HCT116 (cell line): ENCODE results near the gene PRKCA. TPM values are rescaled to one million over a fixed set of nuclear protein-coding genes. Genes with fewer than 3 reads are reported as not detected.

ENCODE experiments used
- ATAC-seq: fragments of 200-7000 bp; cut with Tn5 transposase; 2 replicates; pipeline ENCODE4 v1.9.1; 2020; ENCODE audit warnings: mild to moderate bottlenecking, moderate library complexity
- BruUV-seq: library from RNA; stranded (reverse); fragments of 400-500 nt; replicated peaks from 2 replicates; lab custom pipeline; 2021; lab: Mats Ljungman, UMichigan
- CTCF ChIA-PET: fragments of 300-600 bp; sonication (Branson Sonifier 250); formaldehyde crosslinking; loops from one replicate; lab custom pipeline; 2021; ENCODE audit warnings: antibody characterized with exemption; lab: Charles Lee
- POLR2A ChIA-PET: fragments of 300-600, 350-600 bp; sonication (Branson Sonifier 250); formaldehyde crosslinking; loops from one replicate; lab custom pipeline; 2021; ENCODE audit warnings: antibody characterized with exemption; lab: Charles Lee
- RAD21 ChIA-PET, 2 experiments: fragments of 300-600 bp; sonication (Branson Sonifier 250); formaldehyde crosslinking; loops; one replicate each; lab custom pipeline; 2023; ENCODE audit warnings: low total read pairs in 2 of 2; ENCODE audit not compliant: uncharacterized antibody in 2 of 2, unreplicated experiment in 2 of 2, low non-redundant PET in 1 of 2; lab: Charles Lee
- DNase-seq: peaks from one replicate; pipeline ENCODE4 v3.0.0-alpha.2; 2010; ENCODE audit warnings: low read depth, low spot score
- H2AFZ ChIP-seq: fragments of 200-600 bp; shearing (Covaris generic), sonication (generic); 2 replicates; pipeline ENCODE4 v1.6.1; 2017; ENCODE audit warnings: low read depth, mixed run types, mixed read lengths, antibody characterized with exemption, low read length; ENCODE audit not compliant: poor library complexity, severe bottlenecking
- H3K27ac ChIP-seq: 2 replicates; pipeline ENCODE4 v1.5.1; 2012; ENCODE audit warnings: low read depth, low read length
- H3K27me3 ChIP-seq: fragments of 200-600 bp; sonication (generic); 2 replicates; pipeline ENCODE4 v1.6.1; 2016; ENCODE audit warnings: mixed run types, low read length, mixed read lengths; ENCODE audit not compliant: insufficient read depth
- H3K36me3 ChIP-seq, 2 experiments: fragments of 200-500 bp in 1 of 2; fragments of 200-600 bp in 1 of 2; sonication (Bioruptor generic) in 1 of 2; sonication (generic) in 1 of 2; 2 replicates each; pipeline versions ENCODE4 v1.5.1 to v1.6.1; 2014 to 2016; ENCODE audit warnings: low read length in 2 of 2, inconsistent platforms in 1 of 2, mixed read lengths in 1 of 2, mixed run types in 1 of 2; ENCODE audit not compliant: insufficient read depth in 2 of 2, control insufficient read depth in 1 of 2
- H3K4me1 ChIP-seq, 2 experiments: fragments of 200-600 bp in 1 of 2; sonication (generic) in 1 of 2; 2 replicates each; pipeline versions ENCODE4 v1.5.1 to v1.6.1; 2012 to 2017; ENCODE audit warnings: low read length in 2 of 2, inconsistent platforms in 1 of 2, mild to moderate bottlenecking in 1 of 2, mixed read lengths in 1 of 2, mixed run types in 1 of 2, moderate library complexity in 1 of 2; ENCODE audit not compliant: insufficient read depth in 2 of 2, control insufficient read depth in 1 of 2
- H3K4me2 ChIP-seq: fragments of 200-600 bp; sonication (generic); 2 replicates; pipeline ENCODE4 v1.6.1; 2017; ENCODE audit warnings: mixed run types, low read length, mixed read lengths
- H3K4me3 ChIP-seq, 2 experiments: fragments of 200-600 bp in 1 of 2; sonication (generic) in 1 of 2; replicated peaks in 1 of 2; 2 replicates each; pipeline ENCODE4 v1.5.1; 2011 to 2016; ENCODE audit warnings: low read length in 2 of 2, control low read depth in 1 of 2, low read depth in 1 of 2, mild to moderate bottlenecking in 1 of 2, mixed read lengths in 1 of 2, mixed run types in 1 of 2
- H3K79me2 ChIP-seq: fragments of 200-600 bp; sonication (generic); 2 replicates; pipeline ENCODE4 v1.6.1; 2017; ENCODE audit warnings: mild to moderate bottlenecking, mixed run types, low read length, moderate library complexity, mixed read lengths; ENCODE audit not compliant: insufficient read depth
- H3K9ac ChIP-seq: fragments of 200-600 bp; sonication (generic); 2 replicates; pipeline ENCODE4 v1.6.1; 2016; ENCODE audit warnings: low read length, mixed read lengths
- H3K9me2 ChIP-seq: fragments of 200-600 bp; sonication (generic), shearing (Covaris generic); 2 replicates; pipeline ENCODE4 v1.6.1; 2017; ENCODE audit warnings: mixed run types, mild to moderate bottlenecking, moderate library complexity; ENCODE audit not compliant: insufficient read depth
- H3K9me3 ChIP-seq, 2 experiments: fragments of 200-500 bp in 1 of 2; fragments of 200-600 bp in 1 of 2; sonication (Bioruptor generic) in 1 of 2; sonication (generic) in 1 of 2; 2 replicates each; pipeline ENCODE4 v1.6.1; 2014 to 2017; ENCODE audit warnings: low read length in 2 of 2, mixed read lengths in 2 of 2, inconsistent platforms in 1 of 2, low read depth in 1 of 2, mild to moderate bottlenecking in 1 of 2, mixed run types in 1 of 2, moderate library complexity in 1 of 2; ENCODE audit not compliant: control insufficient read depth in 1 of 2, insufficient read depth in 1 of 2
- H4K20me1 ChIP-seq: fragments of 200-600 bp; sonication (generic), shearing (Covaris generic); 2 replicates; pipeline ENCODE4 v1.6.1; 2017; ENCODE audit warnings: mixed run types, mild to moderate bottlenecking, moderate library complexity; ENCODE audit not compliant: insufficient read depth
- CBX3 ChIP-seq: IDR thresholded peaks from 2 replicates; pipeline ENCODE4 v1.6.1; 2012; ENCODE audit warnings: low read depth
- CEBPB ChIP-seq: IDR thresholded peaks from 2 replicates; pipeline ENCODE4 v1.6.1; 2012; ENCODE audit warnings: low read depth
- EGR1 ChIP-seq: IDR thresholded peaks from 2 replicates; pipeline ENCODE4 v1.6.1; 2012; ENCODE audit warnings: low read depth
- ELF1 ChIP-seq: IDR thresholded peaks from 2 replicates; pipeline ENCODE4 v1.6.1; 2012; ENCODE audit warnings: low read depth, borderline replicate concordance
- EZH2 ChIP-seq: fragments of 200-600 bp; sonication (generic); IDR thresholded peaks from 2 replicates; pipeline ENCODE4 v1.6.1; 2017; ENCODE audit warnings: antibody characterized with exemption, mixed run types
- EZH2phosphoT487 ChIP-seq: fragments of 200-600 bp; IDR thresholded peaks from 2 replicates; pipeline ENCODE4 v1.6.1; 2018; ENCODE audit warnings: antibody characterized with exemption, borderline replicate concordance
- FOSL1 ChIP-seq: IDR thresholded peaks from 2 replicates; pipeline ENCODE4 v1.6.1; 2012; ENCODE audit warnings: low read depth
- JUND ChIP-seq: IDR thresholded peaks from 2 replicates; pipeline ENCODE4 v1.6.1; 2012
- RAD21 ChIP-seq: IDR thresholded peaks from 2 replicates; pipeline ENCODE4 v1.6.1; 2012; ENCODE audit warnings: low read depth, mild to moderate bottlenecking
- SP1 ChIP-seq: IDR thresholded peaks from 2 replicates; pipeline ENCODE4 v1.6.1; 2012; ENCODE audit warnings: low read depth
- TCF7L2 ChIP-seq: IDR thresholded peaks from 2 replicates; pipeline ENCODE4 v1.7.0; 2011; ENCODE audit warnings: borderline replicate concordance, inconsistent platforms; ENCODE audit not compliant: insufficient read depth, insufficient read length; ENCODE audit errors: extremely low read depth
- ZFX ChIP-seq: fragments of 450-650 bp; IDR thresholded peaks from 2 replicates; pipeline ENCODE4 v1.6.1; 2017
- ZNF274 ChIP-seq: fragments of 200-500 bp; sonication (Bioruptor generic); IDR thresholded peaks from 2 replicates; pipeline ENCODE4 v1.6.1; 2014; ENCODE audit warnings: mild to moderate bottlenecking, low read depth, low read length, inconsistent platforms
- intact Hi-C: fragments of 100-400 bp; cut with micrococcal nuclease; formaldehyde crosslinking; loops from 2 replicates; pipeline ENCODE4 v1.10.0; 2022
- total RNA-seq: library from RNA; stranded (reverse); gene quantifications from one replicate; pipeline ENCODE4 v1.2.1, GENCODE V29; 2021; ENCODE audit not compliant: unreplicated experiment
- TF ChIP-seq, protein P1 (sequence below): IDR thresholded peaks from 2 replicates; pipeline ENCODE4 v1.6.1; 2012
- TF ChIP-seq, protein P2 (sequence below): IDR thresholded peaks from 2 replicates; pipeline ENCODE4 v1.6.1; 2011; ENCODE audit warnings: mild to moderate bottlenecking, low read length, moderate library complexity; ENCODE audit not compliant: insufficient replicate concordance; ENCODE audit errors: extremely low read depth
- TF ChIP-seq, protein P3 (sequence below), 3 experiments: fragments of 200-600 bp in 1 of 3; sonication (generic) in 1 of 3; IDR thresholded peaks in 2 of 3; conservative IDR thresholded peaks in 1 of 3; 2 replicates each; pipeline ENCODE4 v1.5.1; 2012 to 2017; ENCODE audit warnings: low read depth in 2 of 3, low read length in 2 of 3, antibody characterized with exemption in 1 of 3, borderline replicate concordance in 1 of 3, control low read depth in 1 of 3, mild to moderate bottlenecking in 1 of 3, mixed read lengths in 1 of 3, mixed run types in 1 of 3, moderate library complexity in 1 of 3; ENCODE audit not compliant: insufficient read depth in 1 of 3

Gene PRKCA
- total RNA-seq, 1 experiment from 2014 or later, result 18.8 TPM

DNA sequence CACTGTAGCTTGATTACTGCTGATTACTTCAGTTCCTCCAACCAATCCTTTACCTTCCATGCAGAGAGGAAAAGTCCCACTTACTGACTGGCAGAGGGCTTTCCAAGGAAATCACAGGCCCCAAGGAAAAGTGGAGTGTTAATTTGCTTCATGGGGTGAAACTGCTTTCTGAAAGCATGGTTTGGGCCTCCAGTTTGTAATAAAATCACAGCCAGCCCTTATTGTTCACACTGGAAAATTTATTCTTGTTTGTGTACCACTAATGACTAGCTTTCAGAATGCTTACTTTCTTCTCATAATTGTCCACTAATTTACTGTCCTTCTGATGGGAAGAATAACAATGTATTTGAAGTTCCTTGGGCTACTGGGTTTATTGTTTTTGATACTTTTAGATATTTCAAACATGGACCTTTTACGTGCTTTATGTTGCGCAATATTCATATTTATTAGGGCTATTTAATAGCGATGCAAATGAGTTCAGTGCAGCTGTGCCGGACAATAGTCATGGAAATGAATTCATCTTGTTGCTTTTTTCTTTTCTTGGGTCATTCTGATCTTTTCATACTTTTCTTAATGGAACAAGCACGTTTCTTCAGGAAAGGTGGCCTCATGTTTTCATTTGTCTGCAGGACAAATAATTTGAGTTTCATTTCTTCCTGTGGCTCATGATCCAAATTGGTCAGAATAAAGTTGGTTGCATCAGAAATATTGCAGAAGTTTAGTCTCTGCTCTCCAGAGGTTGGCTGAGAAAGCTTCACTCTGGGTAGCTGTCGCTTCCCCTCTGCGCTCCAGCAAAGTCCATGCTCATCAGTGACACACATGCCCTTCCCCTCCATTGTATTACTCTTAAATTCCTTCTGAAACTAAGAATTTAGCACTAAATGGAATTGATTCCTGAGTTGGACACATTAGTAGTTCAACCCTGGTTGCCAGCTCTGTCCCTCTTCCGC lies 128.7 kb downstream of the PRKCA start:
- Histone ChIP-seq H3K36me3 (no peaks in the 10 kb centered on the region), H3K79me2 (no peaks in the 10 kb centered on the region), H4K20me1 (no peaks in the 10 kb centered on the region), H3K4me2 (no peak overlapping the region), H3K4me3 (no peak overlapping the region), H3K27me3 (0 out of 2 replicates have a peak, but pooled peaks cover 5% of the 10 kb centered on the region), H3K9ac (no peak overlapping the region), H3K9me3 (no peaks in the 10 kb centered on the region), H3K27ac (no peak overlapping the region), H2AFZ (no peak overlapping the region), H3K9me2 (no peaks in the 10 kb centered on the region), H3K4me1 (peaks cover 0 to 6% of the 10 kb centered on the region in 2 experiments; a peak in 1 of 4 replicates)
- RAD21 ChIA-PET, result no interaction called here
- no peak for TF ChIP-seq SP1
- TF ChIP-seq CEBPB, result peak; percentile 40; the same call in 1 of the 2 replicates
- no peak for TF ChIP-seq EZH2phosphoT487
- ATAC-seq, result no peak
- BruUV-seq, result no TSS peak
- intact Hi-C loops, result no loop called here
- POLR2A ChIA-PET, result no interaction called here
- CTCF ChIA-PET, result no interaction called here
- no peak for DNase-seq

DNA sequence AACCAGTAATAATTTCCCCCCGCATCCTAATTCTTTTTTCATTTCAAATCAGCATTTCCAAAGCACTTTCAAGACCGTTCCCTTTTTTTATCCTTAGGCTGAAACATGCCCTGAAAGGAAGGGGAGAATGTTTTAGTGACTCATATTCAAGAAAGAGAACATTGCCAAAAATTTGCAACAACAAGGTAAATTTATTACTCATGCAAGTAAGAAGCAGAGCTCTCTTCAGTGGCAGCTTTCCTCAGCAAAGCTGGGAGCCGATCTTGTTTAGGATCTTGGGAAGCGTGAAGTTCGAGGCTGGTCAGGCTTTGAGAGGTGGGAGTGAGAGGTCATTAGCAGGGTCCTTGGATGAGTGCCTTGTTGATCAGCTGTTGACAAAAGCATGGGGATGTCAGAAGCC lies 129.5 kb downstream of the PRKCA start:
- no peak overlapping the region for H3K27ac ChIP-seq
- intact Hi-C loops, result no loop called here
- 0 out of 2 replicates have a peak, but pooled peaks cover 5% of the 10 kb centered on the region for H3K27me3 ChIP-seq
- TF ChIP-seq TCF7L2, result no peak
- TF ChIP-seq FOSL1, result no peak
- TF ChIP-seq CBX3, result no peak
- TF ChIP-seq EZH2, result no peak
- no peak for TF ChIP-seq JUND
- TF ChIP-seq ZNF274, result no peak
- TF ChIP-seq EGR1, result no peak
- TF ChIP-seq, protein P1, sequence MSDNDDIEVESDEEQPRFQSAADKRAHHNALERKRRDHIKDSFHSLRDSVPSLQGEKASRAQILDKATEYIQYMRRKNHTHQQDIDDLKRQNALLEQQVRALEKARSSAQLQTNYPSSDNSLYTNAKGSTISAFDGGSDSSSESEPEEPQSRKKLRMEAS, result no peak
- TF ChIP-seq, protein P2, sequence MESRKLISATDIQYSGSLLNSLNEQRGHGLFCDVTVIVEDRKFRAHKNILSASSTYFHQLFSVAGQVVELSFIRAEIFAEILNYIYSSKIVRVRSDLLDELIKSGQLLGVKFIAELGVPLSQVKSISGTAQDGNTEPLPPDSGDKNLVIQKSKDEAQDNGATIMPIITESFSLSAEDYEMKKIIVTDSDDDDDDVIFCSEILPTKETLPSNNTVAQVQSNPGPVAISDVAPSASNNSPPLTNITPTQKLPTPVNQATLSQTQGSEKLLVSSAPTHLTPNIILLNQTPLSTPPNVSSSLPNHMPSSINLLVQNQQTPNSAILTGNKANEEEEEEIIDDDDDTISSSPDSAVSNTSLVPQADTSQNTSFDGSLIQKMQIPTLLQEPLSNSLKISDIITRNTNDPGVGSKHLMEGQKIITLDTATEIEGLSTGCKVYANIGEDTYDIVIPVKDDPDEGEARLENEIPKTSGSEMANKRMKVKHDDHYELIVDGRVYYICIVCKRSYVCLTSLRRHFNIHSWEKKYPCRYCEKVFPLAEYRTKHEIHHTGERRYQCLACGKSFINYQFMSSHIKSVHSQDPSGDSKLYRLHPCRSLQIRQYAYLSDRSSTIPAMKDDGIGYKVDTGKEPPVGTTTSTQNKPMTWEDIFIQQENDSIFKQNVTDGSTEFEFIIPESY, result no peak
- TF ChIP-seq ZFX, result no peak
- no peak for TF ChIP-seq RAD21
- TF ChIP-seq ELF1, result no peak
- TF ChIP-seq, protein P3, sequence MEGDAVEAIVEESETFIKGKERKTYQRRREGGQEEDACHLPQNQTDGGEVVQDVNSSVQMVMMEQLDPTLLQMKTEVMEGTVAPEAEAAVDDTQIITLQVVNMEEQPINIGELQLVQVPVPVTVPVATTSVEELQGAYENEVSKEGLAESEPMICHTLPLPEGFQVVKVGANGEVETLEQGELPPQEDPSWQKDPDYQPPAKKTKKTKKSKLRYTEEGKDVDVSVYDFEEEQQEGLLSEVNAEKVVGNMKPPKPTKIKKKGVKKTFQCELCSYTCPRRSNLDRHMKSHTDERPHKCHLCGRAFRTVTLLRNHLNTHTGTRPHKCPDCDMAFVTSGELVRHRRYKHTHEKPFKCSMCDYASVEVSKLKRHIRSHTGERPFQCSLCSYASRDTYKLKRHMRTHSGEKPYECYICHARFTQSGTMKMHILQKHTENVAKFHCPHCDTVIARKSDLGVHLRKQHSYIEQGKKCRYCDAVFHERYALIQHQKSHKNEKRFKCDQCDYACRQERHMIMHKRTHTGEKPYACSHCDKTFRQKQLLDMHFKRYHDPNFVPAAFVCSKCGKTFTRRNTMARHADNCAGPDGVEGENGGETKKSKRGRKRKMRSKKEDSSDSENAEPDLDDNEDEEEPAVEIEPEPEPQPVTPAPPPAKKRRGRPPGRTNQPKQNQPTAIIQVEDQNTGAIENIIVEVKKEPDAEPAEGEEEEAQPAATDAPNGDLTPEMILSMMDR (IDR thresholded peaks at IDR 0.05 in 2 of 3, conservative IDR thresholded peaks at IDR 0.05 in 1 of 3; ENCODE audit: borderline replicate concordance in 1 of 3, insufficient read depth in 1 of 3, low read depth in 2 of 3, low read length in 2 of 3), result no peak
- CTCF ChIA-PET, result no interaction called here
- no peak overlapping the region for H2AFZ ChIP-seq
- no peak overlapping the region for H3K9ac ChIP-seq
- no peaks in the 10 kb centered on the region for H4K20me1 ChIP-seq
- DNase-seq, result no peak
- POLR2A ChIA-PET, result no interaction called here
- H3K36me3 ChIP-seq, result no peaks in the 10 kb centered on the region
- H3K4me3 ChIP-seq, result no peak overlapping the region
- no peak for ATAC-seq
- no peaks in the 10 kb centered on the region for H3K79me2 ChIP-seq
- no peaks in the 10 kb centered on the region for H3K9me2 ChIP-seq
- no peak overlapping the region for H3K4me2 ChIP-seq
- no TSS peak for BruUV-seq
- H3K4me1 ChIP-seq, result no peaks in the 10 kb centered on the region
- H3K9me3 ChIP-seq, result no peaks in the 10 kb centered on the region
- RAD21 ChIA-PET, result no interaction called here
